HepG2 (cell line): Measurements from ENCODE around the gene ACTN1. TPM values are rescaled to one million over a fixed set of nuclear protein-coding genes. Genes with fewer than 3 reads are reported as not detected.
A peak's percentile ranks its signal among the peaks of the same experiment; 100 is the strongest.

Experiments
- ATAC-seq: fragments of 200-7000 bp; cut with Tn5 transposase; 3 replicates; pipeline ENCODE4 v1.9.1; 2020; ENCODE audit warnings: mild to moderate bottlenecking, moderate library complexity
- BruUV-seq: library from RNA; stranded (reverse); fragments of 400-500 nt; replicated peaks from 2 replicates; lab custom pipeline; 2021; lab: Mats Ljungman, UMichigan
- CTCF ChIA-PET: fragments of 300-600 bp; formaldehyde crosslinking; extraction: SDS; loops from one replicate; lab custom pipeline; 2021; ENCODE audit warnings: low total read pairs, inconsistent platforms, low intra/inter-chr PET ratio; lab: Yijun Ruan, JAX
- POLR2A ChIA-PET: fragments of 350-600 bp; sonication (Branson Sonifier 250); formaldehyde crosslinking; loops from one replicate; lab custom pipeline; 2020; ENCODE audit warnings: antibody characterized with exemption, inconsistent platforms; lab: Yijun Ruan, JAX
- DNase-seq: peaks from one replicate; pipeline ENCODE4 v3.0.0-alpha.2; 2015; ENCODE audit warnings: low spot score
- FAIRE-seq: peaks from 3 replicates; lab custom pipeline; 2011; peaks lifted over from hg19 to GRCh38; lab: Jason Lieb, UNC
- H2AFZ ChIP-seq: one replicate; pipeline ENCODE4 v1.6.1; 2011; ENCODE audit warnings: low read length, inconsistent platforms
- H3K27ac ChIP-seq: fragments of 300-600 bp; 3 replicates; pipeline ENCODE4 v1.8.0; 2011; ENCODE audit warnings: mixed run types, mild to moderate bottlenecking, mixed read lengths, low read length, inconsistent platforms; ENCODE audit not compliant: insufficient read depth; ENCODE audit errors: extremely low read length
- H3K27me3 ChIP-seq, 2 experiments: fragments of 200-600 bp in 1 of 2; 2 replicates in 1 of 2; 3 replicates in 1 of 2; pipeline versions ENCODE4 v1.6.0 to v1.8.0; 2011; ENCODE audit warnings: low read length in 2 of 2, mild to moderate bottlenecking in 2 of 2, moderate library complexity in 2 of 2, inconsistent platforms in 1 of 2; ENCODE audit not compliant: insufficient read depth in 2 of 2, control insufficient read depth in 1 of 2
- H3K36me3 ChIP-seq, 2 experiments: fragments of 200-600 bp in 1 of 2; replicated peaks in 1 of 2; 2 replicates in 1 of 2; 3 replicates in 1 of 2; pipeline versions ENCODE4 v1.5.1 to v1.8.0; 2011; ENCODE audit warnings: low read length in 2 of 2, inconsistent platforms in 1 of 2; ENCODE audit not compliant: insufficient read depth in 2 of 2, control insufficient read depth in 1 of 2
- H3K4me1 ChIP-seq: 2 replicates; pipeline ENCODE4 v1.5.1; 2012; ENCODE audit warnings: low read length, inconsistent platforms; ENCODE audit not compliant: insufficient read depth
- H3K4me2 ChIP-seq: 2 replicates; pipeline ENCODE4 v1.6.0; 2011; ENCODE audit warnings: low read depth, low read length, inconsistent platforms
- H3K4me3 ChIP-seq, 3 experiments: fragments of 200-600 bp in 1 of 3; sonication (generic), shearing (Covaris generic) in 1 of 3; replicated peaks in 1 of 3; 2 replicates each; pipeline ENCODE4 v1.5.1; 2011 to 2016; ENCODE audit warnings: low read length in 3 of 3, inconsistent platforms in 2 of 3, low read depth in 2 of 3, mild to moderate bottlenecking in 2 of 3, control low read depth in 1 of 3, mixed read lengths in 1 of 3; ENCODE audit not compliant: insufficient read depth in 1 of 3
- H3K79me2 ChIP-seq: one replicate; pipeline ENCODE4 v1.6.1; 2011; ENCODE audit warnings: low read length, inconsistent platforms; ENCODE audit not compliant: insufficient read depth
- H3K9ac ChIP-seq: 2 replicates; pipeline ENCODE4 v1.6.0; 2011; ENCODE audit warnings: mild to moderate bottlenecking, low read depth, low read length, inconsistent platforms; ENCODE audit not compliant: insufficient read depth
- H3K9me3 ChIP-seq: 2 replicates; pipeline ENCODE4 v1.5.1; 2012; ENCODE audit warnings: mild to moderate bottlenecking, low read length
- H4K20me1 ChIP-seq: 2 replicates; pipeline ENCODE4 v1.6.0; 2011; ENCODE audit warnings: inconsistent platforms, mild to moderate bottlenecking, low read length, moderate library complexity; ENCODE audit not compliant: insufficient read depth
- ATM ChIP-seq: fragments of 450-650 bp; IDR thresholded peaks from 2 replicates; pipeline ENCODE4 v1.7.1; 2017; ENCODE audit warnings: mild to moderate bottlenecking, borderline replicate concordance
- GATAD2A ChIP-seq: IDR thresholded peaks from 2 replicates; pipeline ENCODE4 v1.6.1; 2016
- HNF4A ChIP-seq: sonication (generic); formaldehyde crosslinking; IDR thresholded peaks from 2 replicates; pipeline ENCODE4 v1.4.0; 2020; ENCODE audit warnings: missing genetic modification reagents
- IRF2 ChIP-seq: IDR thresholded peaks from 2 replicates; pipeline ENCODE4 v1.6.1; 2018; ENCODE audit warnings: missing genetic modification reagents, missing compliant biosample characterization
- PHF21A ChIP-seq: sonication (generic); formaldehyde crosslinking; IDR thresholded peaks from 2 replicates; pipeline ENCODE4 v1.5.0; 2020; ENCODE audit warnings: mild to moderate bottlenecking, missing genetic modification reagents
- PLRG1 ChIP-seq: fragments of 450-650 bp; conservative IDR thresholded peaks from 2 replicates; pipeline ENCODE4 v1.6.1; 2016
- RARA ChIP-seq: IDR thresholded peaks from 2 replicates; pipeline ENCODE4 v1.6.1; 2016; ENCODE audit warnings: missing genetic modification reagents, missing compliant biosample characterization
- RBFOX2 ChIP-seq: fragments of 200-400 bp; formaldehyde crosslinking; IDR thresholded peaks from 2 replicates; pipeline ENCODE4 v1.6.1; 2017; ENCODE audit warnings: low read depth, mild to moderate bottlenecking, low read length
- SOX13 ChIP-seq, 3 experiments: fragments of 450-650 bp in 1 of 3; sonication (generic) in 1 of 3; formaldehyde crosslinking in 1 of 3; IDR thresholded peaks in 2 of 3; conservative IDR thresholded peaks in 1 of 3; 2 replicates each; pipeline versions ENCODE4 v1.5.0 to v1.6.1; 2016 to 2020; ENCODE audit warnings: antibody characterized with exemption in 1 of 3, mild to moderate bottlenecking in 1 of 3, missing compliant biosample characterization in 1 of 3, missing genetic modification reagents in 1 of 3, moderate library complexity in 1 of 3
- THYN1 ChIP-seq: sonication (generic); formaldehyde crosslinking; IDR thresholded peaks from 2 replicates; pipeline ENCODE4 v1.8.1; 2023; ENCODE audit warnings: low read depth, mild to moderate bottlenecking, moderate library complexity, missing genetic modification reagents, borderline replicate concordance
- ZBTB8A ChIP-seq: sonication (generic); formaldehyde crosslinking; IDR thresholded peaks from 2 replicates; pipeline ENCODE4 v1.4.0; 2020; ENCODE audit warnings: mild to moderate bottlenecking, low read depth, missing genetic modification reagents, borderline replicate concordance
- ZNF672 ChIP-seq: sonication (generic); formaldehyde crosslinking; IDR thresholded peaks from 2 replicates; pipeline ENCODE4 v1.8.1; 2022; ENCODE audit warnings: missing genetic modification reagents
- WGBS: methylation state at CpG from one replicate; pipeline ENCODE4 v1.1.6; 2017; ENCODE audit warnings: low lambda C conversion rate; 5-methylcytosine and 5-hydroxymethylcytosine counted together
- in situ Hi-C: cut with HindIII; loops from 2 replicates; pipeline ENCODE4 v1.10.0; 2017; ENCODE audit warnings: low pct_unique_long_range_greater_than_20kb; ENCODE audit not compliant: extremely low pct_ligation_motif_present
- intact Hi-C: fragments of 100-400 bp; cut with micrococcal nuclease; formaldehyde crosslinking; loops from one replicate; pipeline ENCODE4 v1.10.0; 2022; ENCODE audit not compliant: unreplicated experiment
- polyA plus RNA-seq, 8 experiments: library from polyadenylated mRNA; depleted of rRNA in 3 of 8; stranded (reverse) in 7 of 8; unstranded in 1 of 8; fragments of >200 nt; fragmentation: Illumina TruSeq in 4 of 8; extraction: Trizol in 4 of 8; gene quantifications; 2 replicates each; pipeline versions ENCODE4 v1.2.1 to v1.2.3, GENCODE V29; 2011 to 2016; ENCODE audit warnings: low read depth in 4 of 8, missing spikeins in 1 of 8, mixed read lengths in 1 of 8; ENCODE audit not compliant: insufficient read depth in 1 of 8
- total RNA-seq, 5 experiments: library from RNA; depleted of rRNA; stranded (reverse); fragments of >200 nt; fragmentation: Illumina TruSeq; extraction: Trizol; gene quantifications; 2 replicates each; pipeline ENCODE4 v1.2.3, GENCODE V29; 2016; ENCODE audit warnings: low read depth in 1 of 5
- TF ChIP-seq, protein P1 (sequence below), 2 experiments: sonication (generic) in 1 of 2; formaldehyde crosslinking in 1 of 2; IDR thresholded peaks; 2 replicates each; pipeline versions ENCODE4 v1.6.1 to v1.9.0; 2014 to 2022; ENCODE audit warnings: antibody characterized with exemption in 1 of 2, borderline replicate concordance in 1 of 2, inconsistent platforms in 1 of 2, low read depth in 1 of 2, missing genetic modification reagents in 1 of 2
- TF ChIP-seq, protein P2 (sequence below): sonication (generic); formaldehyde crosslinking; IDR thresholded peaks from 2 replicates; pipeline ENCODE4 v1.5.0; 2020; ENCODE audit warnings: missing genetic modification reagents, mild to moderate bottlenecking, borderline replicate concordance
- TF ChIP-seq, protein P3 (sequence below): sonication (generic); formaldehyde crosslinking; IDR thresholded peaks from 2 replicates; pipeline ENCODE4 v1.5.0; 2020; ENCODE audit warnings: missing genetic modification reagents

ACTN1 gene
- total and polyA plus RNA-seq, 2 of the 13 experiments (the other 11 are each of a cell fraction or from before 2014, with no cell fraction given) = 58.6 to 162 TPM

- H3K27me3 ChIP-seq = no peaks in the 10 kb centered on the region
- 62% methylated on average over 14 of the region's 14 CpGs for WGBS
- ATAC-seq (no peak; the same call in 2 of the 3 replicates), FAIRE-seq (no peak), DNase-seq (no peak)
- intact Hi-C loops (no loop called here), in situ Hi-C loops (no loop called here)
- peak overlapping the region; percentile 49 for H3K27ac ChIP-seq
- peaks cover 98% of the 10 kb centered on the region for H3K79me2 ChIP-seq
- peaks cover 98% of the 10 kb centered on the region for H3K4me1 ChIP-seq
- H3K9me3 ChIP-seq = no peaks in the 10 kb centered on the region
- ChIA-PET POLR2A (interaction anchor here (1.0 kb wide), 1 partner anchor 33 kb away, joined by 3 read pairs; no protein-coding TSS in a partner anchor), CTCF (no interaction called here)
- H3K4me3 ChIP-seq = no peak overlapping the region
- peaks cover 54% of the 10 kb centered on the region for H4K20me1 ChIP-seq
- H2AFZ ChIP-seq = no peak overlapping the region
- H3K4me2 ChIP-seq = peak overlapping the region; percentile 28
- BruUV-seq = no TSS peak
- no peak overlapping the region for H3K9ac ChIP-seq
- peaks cover 16 to 42% of the 10 kb centered on the region in 2 experiments for H3K36me3 ChIP-seq
- TF ChIP-seq THYN1 (CRISPR knock-in tag) (no peak), RARA (CRISPR knock-in tag) (0 out of 2 replicates have a peak, but pooled peaks have one; percentile 17), GATAD2A (CRISPR knock-in tag) (0 out of 2 replicates have a peak, but pooled peaks have one; percentile 40), RBFOX2 (0 out of 2 replicates have a peak, but pooled peaks have one; percentile 24), PHF21A (CRISPR knock-in tag) (0 out of 2 replicates have a peak, but pooled peaks have one; percentile 22), ZNF672 (CRISPR knock-in tag) (no peak), HNF4A (CRISPR knock-in tag) (peak; percentile 17; the same call in 1 of the 2 replicates), IRF2 (CRISPR knock-in tag) (no peak), PLRG1 (no peak), ATM (no peak), SOX13 (IDR thresholded peaks at IDR 0.05) (no peak), SOX13 (CRISPR knock-in tag; conservative IDR thresholded peaks at IDR 0.05 in 1 of 2, IDR thresholded peaks at IDR 0.05 in 1 of 2) (peak in 1 of 2 experiments; percentile 17; a peak in 1 of 4 replicates), ZBTB8A (CRISPR knock-in tag) (no peak)
- TF ChIP-seq, protein P1, sequence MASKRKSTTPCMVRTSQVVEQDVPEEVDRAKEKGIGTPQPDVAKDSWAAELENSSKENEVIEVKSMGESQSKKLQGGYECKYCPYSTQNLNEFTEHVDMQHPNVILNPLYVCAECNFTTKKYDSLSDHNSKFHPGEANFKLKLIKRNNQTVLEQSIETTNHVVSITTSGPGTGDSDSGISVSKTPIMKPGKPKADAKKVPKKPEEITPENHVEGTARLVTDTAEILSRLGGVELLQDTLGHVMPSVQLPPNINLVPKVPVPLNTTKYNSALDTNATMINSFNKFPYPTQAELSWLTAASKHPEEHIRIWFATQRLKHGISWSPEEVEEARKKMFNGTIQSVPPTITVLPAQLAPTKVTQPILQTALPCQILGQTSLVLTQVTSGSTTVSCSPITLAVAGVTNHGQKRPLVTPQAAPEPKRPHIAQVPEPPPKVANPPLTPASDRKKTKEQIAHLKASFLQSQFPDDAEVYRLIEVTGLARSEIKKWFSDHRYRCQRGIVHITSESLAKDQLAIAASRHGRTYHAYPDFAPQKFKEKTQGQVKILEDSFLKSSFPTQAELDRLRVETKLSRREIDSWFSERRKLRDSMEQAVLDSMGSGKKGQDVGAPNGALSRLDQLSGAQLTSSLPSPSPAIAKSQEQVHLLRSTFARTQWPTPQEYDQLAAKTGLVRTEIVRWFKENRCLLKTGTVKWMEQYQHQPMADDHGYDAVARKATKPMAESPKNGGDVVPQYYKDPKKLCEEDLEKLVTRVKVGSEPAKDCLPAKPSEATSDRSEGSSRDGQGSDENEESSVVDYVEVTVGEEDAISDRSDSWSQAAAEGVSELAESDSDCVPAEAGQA (IDR thresholded peaks at IDR 0.05; ENCODE audit: low read depth) = no peak
- TF ChIP-seq, protein P1 (CRISPR knock-in tag; IDR thresholded peaks at IDR 0.05; ENCODE audit: borderline replicate concordance) = no peak
- TF ChIP-seq, protein P2, sequence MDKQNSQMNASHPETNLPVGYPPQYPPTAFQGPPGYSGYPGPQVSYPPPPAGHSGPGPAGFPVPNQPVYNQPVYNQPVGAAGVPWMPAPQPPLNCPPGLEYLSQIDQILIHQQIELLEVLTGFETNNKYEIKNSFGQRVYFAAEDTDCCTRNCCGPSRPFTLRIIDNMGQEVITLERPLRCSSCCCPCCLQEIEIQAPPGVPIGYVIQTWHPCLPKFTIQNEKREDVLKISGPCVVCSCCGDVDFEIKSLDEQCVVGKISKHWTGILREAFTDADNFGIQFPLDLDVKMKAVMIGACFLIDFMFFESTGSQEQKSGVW = no peak
- TF ChIP-seq, protein P3, sequence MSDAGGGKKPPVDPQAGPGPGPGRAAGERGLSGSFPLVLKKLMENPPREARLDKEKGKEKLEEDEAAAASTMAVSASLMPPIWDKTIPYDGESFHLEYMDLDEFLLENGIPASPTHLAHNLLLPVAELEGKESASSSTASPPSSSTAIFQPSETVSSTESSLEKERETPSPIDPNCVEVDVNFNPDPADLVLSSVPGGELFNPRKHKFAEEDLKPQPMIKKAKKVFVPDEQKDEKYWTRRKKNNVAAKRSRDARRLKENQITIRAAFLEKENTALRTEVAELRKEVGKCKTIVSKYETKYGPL (CRISPR knock-in tag) = 0 out of 2 replicates have a peak, but pooled peaks have one; percentile 51
Measured at GRCh38 chr14:68972507-68973218, 6.4 kb downstream of the ACTN1 start.
